GM19099 (cell line): Measurements from ENCODE around the gene RAET1G.

Experiments used
- POLR2A ChIP-seq: IDR thresholded peaks from 3 replicates; pipeline ENCODE4 v1.6.1; 2011; ENCODE audit warnings: low read depth; ENCODE audit not compliant: insufficient read length; ENCODE audit errors: extremely low read depth

Gene RAET1G

DNA sequence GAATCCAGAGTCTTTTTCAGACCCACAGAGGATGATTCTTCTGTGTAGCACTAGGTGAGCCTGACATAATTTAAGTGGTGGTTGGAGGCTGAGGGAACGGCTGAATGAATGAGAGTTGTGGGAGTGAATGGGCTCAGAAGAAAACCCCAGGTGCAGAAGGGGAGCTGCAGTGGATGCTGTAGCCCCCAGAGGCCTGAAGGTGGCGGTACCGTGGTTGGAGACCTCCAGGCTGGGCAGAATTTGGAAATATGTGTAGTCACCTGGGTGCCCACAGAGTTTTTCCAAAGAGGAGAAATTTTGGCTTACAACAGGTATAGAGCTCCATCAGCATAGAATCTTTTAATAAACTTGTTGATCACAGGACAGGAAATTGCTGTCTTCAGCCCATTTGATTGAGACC lies 6.5 kb upstream of the RAET1G start:
- TF ChIP-seq POLR2A, result no peak

DNA sequence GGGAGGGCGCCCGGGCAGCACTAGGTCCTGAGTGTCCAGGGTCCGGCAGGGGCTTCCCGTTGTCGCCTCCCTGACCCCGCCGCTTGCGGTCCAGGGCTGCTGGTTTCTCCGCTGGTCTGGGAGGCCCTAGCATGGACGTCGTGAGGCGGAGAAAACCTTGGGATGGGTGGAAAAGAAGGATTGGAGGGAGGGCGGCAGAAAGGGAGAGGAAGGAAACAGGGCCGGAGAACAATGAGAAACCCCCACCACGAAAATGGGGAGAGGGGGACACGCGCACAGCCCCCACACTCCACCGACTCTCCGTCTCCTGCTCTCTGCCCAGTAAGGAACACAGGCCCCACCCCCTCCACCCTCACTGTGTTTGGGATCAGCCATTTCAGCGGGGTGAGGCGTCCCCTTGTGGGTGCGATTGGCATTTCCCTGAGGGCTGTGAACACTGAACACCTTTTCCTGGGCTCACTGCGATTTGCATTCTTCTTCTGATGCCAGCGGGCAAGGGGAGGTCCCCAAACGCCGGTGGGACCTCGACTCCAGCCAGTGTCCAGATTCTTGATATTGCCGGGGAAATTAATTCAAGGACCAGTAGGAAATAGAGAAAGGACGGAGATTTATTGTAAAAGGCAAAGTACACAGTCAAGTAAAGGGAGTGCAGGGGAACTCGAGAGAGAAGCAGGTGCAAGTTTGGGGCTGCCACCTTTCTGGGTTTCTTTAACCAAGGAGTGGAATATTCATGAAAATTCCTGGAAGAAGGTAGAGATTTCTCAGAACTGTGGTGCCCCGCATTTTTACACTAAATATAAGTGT lies 3.3 kb upstream of the RAET1G start:
- no peak for TF ChIP-seq POLR2A

DNA sequence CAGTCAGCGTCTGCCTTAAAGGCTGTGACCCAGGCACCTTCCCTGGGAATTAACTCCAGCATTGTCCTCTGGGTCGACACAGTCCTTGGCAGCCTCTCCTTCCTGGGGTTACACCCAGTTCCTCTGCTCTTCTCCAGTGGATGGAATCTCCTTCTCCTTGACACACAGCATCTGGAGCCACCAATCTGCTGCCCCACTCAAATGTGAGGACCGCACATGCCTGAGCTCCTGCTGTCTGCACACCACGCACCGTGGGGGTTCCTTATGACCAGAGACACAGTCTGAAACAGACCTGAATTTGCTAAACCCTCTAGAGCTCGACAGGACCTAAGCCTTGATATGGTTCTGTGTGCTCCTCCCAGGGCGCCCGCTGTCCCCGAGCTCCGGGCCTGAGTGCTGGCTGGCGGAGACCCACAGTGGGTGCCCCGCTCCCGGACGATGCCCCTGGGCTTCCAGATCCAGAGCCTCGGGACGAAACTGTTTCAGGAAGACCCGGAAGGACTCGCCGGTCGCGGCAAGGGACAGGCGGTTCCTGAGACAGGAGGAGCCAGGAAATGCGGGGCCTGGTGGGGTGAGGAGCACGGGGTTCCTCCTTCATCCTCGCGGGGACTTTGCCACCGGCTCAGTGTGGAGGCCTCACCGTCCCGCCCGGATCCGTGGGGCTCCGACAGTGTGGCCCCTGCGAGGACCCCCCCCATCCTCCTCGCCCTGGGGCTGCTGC lies 2.5 kb upstream of the RAET1G start:
- no peak for TF ChIP-seq POLR2A

DNA sequence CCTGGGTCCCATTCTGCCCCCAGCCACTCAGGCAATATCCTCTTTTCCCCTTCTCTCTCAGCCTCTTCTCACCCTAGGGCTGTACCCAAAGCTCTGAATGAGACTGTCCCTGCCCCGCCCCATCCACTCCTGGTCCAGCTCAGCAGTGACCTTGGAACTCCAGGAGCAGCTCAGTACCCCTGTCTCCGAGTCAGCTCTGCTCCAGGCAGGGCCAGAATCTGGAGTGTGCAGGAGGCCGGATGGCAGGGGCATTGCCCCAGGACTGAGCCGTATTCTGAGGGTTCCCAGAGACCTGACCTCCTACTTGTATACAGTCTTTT lies 2.0 kb upstream of the RAET1G start:
- TF ChIP-seq POLR2A, result no peak

DNA sequence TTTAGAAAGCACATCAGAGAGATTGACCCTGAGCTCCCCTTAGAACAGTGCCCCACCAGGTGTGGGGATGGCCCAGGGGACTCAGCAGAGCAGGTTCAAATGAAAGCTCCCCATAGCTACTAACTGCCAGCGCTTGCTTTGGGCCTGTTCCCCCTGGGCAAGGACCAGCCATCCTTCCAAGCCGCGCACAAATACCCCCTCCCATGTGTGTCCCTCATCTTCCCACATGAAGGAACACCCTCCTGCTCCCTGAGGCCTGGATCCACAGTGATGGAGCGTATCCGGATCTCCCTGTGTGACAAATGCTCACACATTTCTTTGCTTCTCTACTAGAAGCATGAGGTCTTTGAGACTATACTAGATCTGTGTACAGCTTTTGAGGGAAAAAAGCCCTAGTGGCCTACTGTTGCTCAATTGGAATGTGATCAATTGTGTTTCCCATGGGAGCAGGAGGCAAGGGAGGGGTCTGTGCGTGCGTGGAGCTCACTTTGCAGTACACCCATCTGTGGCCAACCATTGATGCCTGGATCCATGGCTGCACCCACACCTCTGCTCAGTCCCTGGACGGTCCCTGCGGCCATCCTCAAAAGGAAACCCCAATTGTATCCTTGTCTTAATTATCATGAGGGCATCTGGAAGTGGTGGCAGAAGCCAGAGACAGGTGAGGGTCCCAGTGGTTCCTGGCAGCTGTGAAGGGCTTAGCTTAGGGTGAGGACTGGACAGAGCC lies 1.4 kb upstream of the RAET1G start:
- no peak for TF ChIP-seq POLR2A

DNA sequence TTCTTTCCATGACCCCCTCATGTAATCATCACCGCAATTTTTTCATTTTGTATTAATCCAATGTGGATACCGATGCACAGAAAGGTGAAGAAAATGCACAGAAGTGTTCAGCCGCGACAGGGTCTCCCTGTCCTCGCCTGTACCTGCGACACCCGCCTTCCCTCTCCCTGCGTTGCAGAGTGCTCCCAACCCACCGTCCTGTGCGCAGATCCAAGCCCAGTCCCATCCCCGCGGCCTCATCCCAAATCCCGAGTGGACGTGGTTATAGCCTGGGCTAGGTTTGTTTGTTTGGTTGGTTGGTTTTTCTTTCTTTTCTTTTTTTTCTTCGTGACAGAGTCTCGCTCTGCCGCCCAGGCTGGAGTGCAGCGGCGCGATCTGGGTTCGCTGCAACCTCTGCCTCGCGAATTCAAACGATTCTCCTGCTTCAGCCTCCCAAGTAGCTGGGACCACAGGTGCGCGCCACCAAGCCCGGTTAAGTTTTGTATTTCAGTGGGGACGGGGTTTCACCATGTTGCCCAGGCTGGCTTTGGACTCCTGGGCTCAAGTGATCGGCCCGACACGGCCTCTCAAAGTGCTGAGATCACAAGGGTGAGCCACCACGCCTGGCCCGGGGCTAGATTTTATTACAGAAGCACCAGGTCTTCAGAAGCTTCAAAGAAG lies 536 bp upstream of the RAET1G start:
- TF ChIP-seq POLR2A, result no peak

DNA sequence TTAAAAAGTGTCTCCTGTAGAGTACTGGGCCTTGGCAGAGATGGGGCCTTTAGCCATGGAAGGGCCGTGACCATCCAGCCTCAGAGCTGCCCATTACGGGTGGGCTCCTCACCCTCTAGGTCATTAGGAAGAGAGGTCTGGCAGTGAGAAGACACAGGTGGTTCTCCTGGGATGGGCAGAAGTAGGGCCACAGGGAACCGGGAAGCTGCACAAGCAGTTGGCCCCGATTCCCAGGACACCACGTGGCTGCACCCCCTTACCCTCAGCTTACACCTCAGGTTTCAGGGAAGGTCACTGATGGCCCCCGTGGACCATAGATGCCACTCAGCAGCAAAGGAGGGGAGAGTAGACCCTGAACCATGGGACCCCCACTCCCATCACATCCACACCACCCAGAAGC lies 1.6 kb downstream of the RAET1G start:
- TF ChIP-seq POLR2A, result no peak

DNA sequence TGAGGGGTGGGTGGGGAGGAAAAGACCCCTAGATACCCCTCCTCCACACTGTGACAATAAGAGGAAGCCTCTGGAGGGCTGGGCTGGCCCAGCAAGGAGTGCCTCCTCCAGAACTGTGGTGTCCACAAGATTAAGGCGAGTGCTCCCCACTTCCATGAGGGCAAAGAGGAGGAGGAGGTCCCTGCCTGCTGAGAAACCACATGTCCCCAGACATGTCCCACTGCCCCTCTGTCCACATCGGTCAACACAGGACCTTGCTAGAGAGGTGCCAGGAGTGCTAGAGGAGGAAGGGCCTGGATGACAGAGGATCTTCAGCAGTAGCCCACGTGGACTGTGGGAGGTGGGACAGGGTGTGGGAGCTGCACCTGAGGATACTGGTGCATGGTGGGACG lies 3.1 kb downstream of the RAET1G start:
- no peak for TF ChIP-seq POLR2A

DNA sequence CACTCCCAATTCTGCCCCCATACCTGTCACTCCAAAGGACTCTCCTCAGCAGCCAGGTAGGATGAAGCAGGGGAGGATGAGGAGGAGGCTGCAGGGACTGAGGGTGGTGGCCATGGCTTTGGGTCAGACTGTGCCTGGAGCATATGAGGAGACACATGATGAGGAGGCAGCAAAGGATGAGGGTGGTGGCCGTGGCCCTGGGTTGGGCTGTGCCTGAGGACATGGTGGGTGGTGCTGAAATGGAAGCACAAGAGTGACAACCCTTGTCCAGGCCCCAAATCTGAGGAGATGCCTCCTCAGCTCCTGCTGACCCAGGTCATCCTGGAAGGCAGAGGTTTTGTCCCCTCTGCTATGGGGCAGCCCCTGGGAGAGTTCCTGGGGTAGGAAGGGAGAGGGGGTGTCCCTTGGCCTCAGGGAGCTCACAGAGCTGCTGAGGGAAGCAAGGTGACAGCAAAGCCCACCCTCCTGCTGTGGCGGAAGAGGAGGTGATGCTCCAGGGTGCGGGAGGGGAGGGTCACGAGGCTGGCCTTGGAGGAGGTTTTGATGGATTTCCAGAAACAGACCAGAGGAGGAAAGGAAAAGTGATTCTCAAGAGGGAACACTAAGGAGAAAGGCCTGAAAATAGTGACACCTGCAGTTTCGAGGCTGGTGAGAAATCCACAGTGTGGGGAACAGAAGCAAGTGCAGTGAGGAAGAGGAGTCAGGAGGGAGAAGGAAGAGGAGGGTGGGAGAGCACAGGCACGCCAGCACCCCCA lies 4.6 kb downstream of the RAET1G start:
- TF ChIP-seq POLR2A, result no peak

DNA sequence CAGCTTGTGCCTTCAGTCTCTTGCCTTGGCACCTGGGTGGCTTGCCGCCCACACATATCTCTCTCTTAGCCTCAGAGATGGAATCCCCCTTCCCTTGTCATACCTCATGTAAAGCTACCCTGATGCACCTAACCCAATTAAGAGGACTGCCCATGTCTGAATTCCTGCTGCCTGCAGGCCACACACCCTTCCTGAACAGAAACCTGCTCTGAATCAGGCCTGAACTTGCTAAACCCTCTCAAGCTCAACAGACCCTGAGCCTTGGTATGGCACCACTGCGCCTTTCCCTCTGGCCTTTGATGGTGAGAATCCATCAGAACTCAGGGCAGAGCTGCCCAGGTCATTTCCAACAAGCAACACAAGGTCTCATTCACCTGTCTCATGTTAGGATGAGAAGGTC lies 5.2 kb downstream of the RAET1G start:
- TF ChIP-seq POLR2A, result no peak

DNA sequence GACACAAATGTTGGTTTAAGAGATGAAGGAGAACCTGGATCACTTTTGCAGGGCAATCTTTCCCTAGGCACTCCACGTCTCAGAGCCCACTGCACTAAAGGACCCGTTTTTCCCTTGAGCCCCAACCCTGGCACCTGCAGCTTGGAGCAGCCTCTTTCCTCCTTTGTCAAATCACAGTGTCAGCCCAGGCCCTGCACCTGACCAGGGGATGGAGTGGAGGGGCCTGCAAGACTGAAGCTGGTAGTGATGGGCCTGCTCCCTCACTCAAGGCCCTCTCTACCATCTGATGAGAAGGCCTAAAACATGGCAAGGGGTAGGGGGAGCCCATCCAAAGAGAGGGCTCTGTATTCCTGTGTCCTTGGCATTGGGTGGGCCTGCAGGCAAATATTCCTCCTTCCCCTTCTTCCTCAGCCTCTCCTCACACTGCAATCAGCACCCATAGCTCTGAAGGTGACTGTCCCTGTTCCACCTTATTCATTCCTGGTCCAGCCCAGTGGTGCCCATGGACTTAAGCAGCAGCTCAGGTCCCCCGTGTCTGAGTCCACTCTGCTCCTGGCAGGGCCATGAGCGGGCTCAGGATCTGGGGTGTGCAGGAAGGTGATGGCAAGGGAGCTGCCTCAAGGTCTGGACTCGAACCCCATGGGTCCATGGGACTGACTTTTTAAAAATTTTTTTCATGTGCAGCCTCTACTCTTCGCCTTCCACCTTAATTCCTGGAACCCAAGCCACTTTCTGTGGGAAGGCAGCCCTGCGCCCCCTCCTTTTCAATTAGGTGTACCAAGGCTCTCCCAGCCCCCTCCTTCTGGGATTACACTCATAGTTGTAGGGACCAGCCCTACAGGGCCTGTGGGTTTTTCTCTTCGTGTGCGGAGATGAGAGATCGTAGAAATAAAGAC lies 6.7 kb downstream of the RAET1G start:
- no peak for TF ChIP-seq POLR2A

DNA sequence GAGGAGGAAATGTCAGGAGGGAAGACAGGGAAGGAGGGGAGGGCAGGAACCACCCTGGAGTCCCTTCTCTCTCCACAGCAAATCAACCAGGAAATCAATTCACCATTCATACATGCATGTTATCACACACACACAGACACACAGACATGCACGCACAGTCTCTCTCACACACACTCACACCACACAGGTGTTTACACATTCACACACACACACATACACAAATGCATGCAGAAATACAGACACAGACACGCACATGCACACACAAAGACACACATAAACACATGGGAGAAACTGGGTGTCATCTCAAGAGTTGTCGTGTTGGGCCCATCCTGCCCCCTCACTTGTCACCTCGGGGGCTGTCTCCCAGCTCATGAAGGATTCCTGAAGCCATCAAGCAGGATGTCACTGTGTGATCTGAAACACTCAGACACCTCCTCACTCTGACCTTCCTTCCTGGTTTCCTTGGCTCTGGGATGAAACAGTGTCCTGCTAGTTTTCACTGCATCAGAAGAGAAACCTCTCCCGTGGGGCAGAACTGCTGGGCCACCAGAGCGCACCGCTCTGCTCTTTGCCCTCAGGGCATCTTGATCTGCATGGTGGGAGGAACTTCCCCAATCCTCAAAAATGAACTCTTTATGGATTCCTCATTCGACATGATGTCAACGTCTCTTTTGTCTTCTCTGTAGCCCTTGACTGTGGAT lies 9.2 kb downstream of the RAET1G start:
- TF ChIP-seq POLR2A, result no peak

DNA sequence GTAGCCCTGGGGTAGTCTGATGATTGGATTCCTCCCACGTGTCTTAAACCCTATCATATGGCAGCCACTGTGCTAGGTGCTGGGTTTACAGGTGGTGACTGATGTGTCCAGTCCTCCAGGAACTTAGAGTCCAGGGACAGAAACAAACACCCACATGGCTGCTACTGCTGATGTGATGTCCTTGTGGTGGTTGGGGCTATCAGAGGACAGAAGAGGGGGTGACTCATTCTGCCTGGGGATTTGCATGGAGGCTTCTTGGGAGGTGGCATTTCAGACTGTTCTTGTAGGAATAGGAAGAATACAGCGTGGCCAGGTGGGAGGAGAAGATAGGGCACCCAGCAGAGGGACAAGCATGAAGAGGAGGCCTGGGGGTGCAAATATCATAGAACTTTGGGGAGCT lies 9.8 kb downstream of the RAET1G start:
- TF ChIP-seq POLR2A, result no peak
